IMR-90 (cell line): Measurements from ENCODE around the gene SOD1. TPM values are rescaled to one million over a fixed set of nuclear protein-coding genes. Genes with fewer than 3 reads are reported as not detected.
A peak's percentile ranks its signal among the peaks of the same experiment; 100 is the strongest.

Experiments
- ATAC-seq: fragments of 200-7000 bp; cut with Tn5 transposase; 2 replicates; pipeline ENCODE4 v1.9.1; 2020; ENCODE audit warnings: low read depth, mild to moderate bottlenecking, moderate library complexity
- BruUV-seq: library from RNA; stranded (reverse); fragments of 400-500 nt; replicated peaks from 2 replicates; lab custom pipeline; 2021; lab: Mats Ljungman, UMichigan
- CTCF ChIA-PET: fragments of 300-600 bp; formaldehyde crosslinking; extraction: SDS; loops from one replicate; lab custom pipeline; 2021; ENCODE audit warnings: antibody characterized with exemption; lab: Yijun Ruan, JAX
- POLR2A ChIA-PET: fragments of 300-600 bp; sonication (Branson Sonifier 250); formaldehyde crosslinking; loops from one replicate; lab custom pipeline; 2022; ENCODE audit warnings: antibody characterized with exemption; ENCODE audit not compliant: unreplicated experiment; lab: Charles Lee
- DNase-seq: peaks from one replicate; pipeline ENCODE4 v3.0.0; 2013
- H2AFZ ChIP-seq: replicated peaks from 2 replicates; pipeline ENCODE3; 2013; ENCODE audit warnings: low read length, mild to moderate bottlenecking; ENCODE audit not compliant: poor library complexity
- H2AK5ac ChIP-seq: 2 replicates; pipeline ENCODE4 v1.6.1; 2013; ENCODE audit warnings: low read depth, low read length, inconsistent platforms
- H2AK9ac ChIP-seq: replicated peaks from 2 replicates; pipeline ENCODE3; 2013; ENCODE audit warnings: mild to moderate bottlenecking, low read depth, low read length, moderate library complexity; ENCODE audit not compliant: poor library complexity
- H2BK120ac ChIP-seq: 2 replicates; pipeline ENCODE4 v1.6.1; 2013; ENCODE audit warnings: low read depth, low read length, inconsistent platforms
- H2BK15ac ChIP-seq: 3 replicates; pipeline ENCODE4 v1.6.1; 2013; ENCODE audit warnings: low read depth, low read length, inconsistent platforms
- H2BK20ac ChIP-seq: 2 replicates; pipeline ENCODE4 v1.6.1; 2013; ENCODE audit warnings: low read depth, mild to moderate bottlenecking, inconsistent platforms, low read length, moderate library complexity
- H2BK5ac ChIP-seq: 2 replicates; pipeline ENCODE4 v1.6.1; 2013; ENCODE audit warnings: mild to moderate bottlenecking, low read depth, low read length, inconsistent platforms; ENCODE audit not compliant: poor library complexity, severe bottlenecking
- H3K14ac ChIP-seq: replicated peaks from 2 replicates; pipeline ENCODE4 v1.6.1; 2013; ENCODE audit warnings: low read depth, low read length, inconsistent platforms
- H3K18ac ChIP-seq: 2 replicates; pipeline ENCODE4 v1.6.1; 2013; ENCODE audit warnings: low read depth, low read length, control low read depth
- H3K23ac ChIP-seq: 2 replicates; pipeline ENCODE4 v1.6.1; 2013; ENCODE audit warnings: low read depth, low read length, inconsistent platforms
- H3K27ac ChIP-seq: 2 replicates; pipeline ENCODE4 v1.5.1; 2013; ENCODE audit warnings: mild to moderate bottlenecking, control low read depth, low read length; ENCODE audit not compliant: insufficient read depth
- H3K27me3 ChIP-seq: 2 replicates; pipeline ENCODE4 v1.6.1; 2013; ENCODE audit warnings: low read length; ENCODE audit not compliant: control insufficient read depth, insufficient read depth
- H3K36me3 ChIP-seq: 2 replicates; pipeline ENCODE4 v1.6.1; 2013; ENCODE audit warnings: low read length, mixed read lengths; ENCODE audit not compliant: control insufficient read depth, insufficient read depth
- H3K4ac ChIP-seq: 2 replicates; pipeline ENCODE4 v1.6.1; 2013; ENCODE audit warnings: low read depth, low read length, inconsistent platforms
- H3K4me1 ChIP-seq: 2 replicates; pipeline ENCODE4 v1.6.1; 2013; ENCODE audit warnings: low read length, mixed read lengths; ENCODE audit not compliant: control insufficient read depth, insufficient read depth
- H3K4me2 ChIP-seq: 2 replicates; pipeline ENCODE4 v1.6.1; 2013; ENCODE audit warnings: low read depth, mild to moderate bottlenecking, control low read depth, low read length, moderate library complexity
- H3K4me3 ChIP-seq: 2 replicates; pipeline ENCODE4 v1.5.1; 2013; ENCODE audit warnings: low read depth, mild to moderate bottlenecking, control low read depth, low read length, moderate library complexity; ENCODE audit not compliant: insufficient read depth
- H3K56ac ChIP-seq: 2 replicates; pipeline ENCODE4 v1.6.1; 2013; ENCODE audit warnings: low read length, inconsistent platforms; ENCODE audit not compliant: insufficient read depth; ENCODE audit errors: extremely low read depth
- H3K79me1 ChIP-seq, 2 experiments: 2 replicates each; pipeline ENCODE4 v1.6.1; 2013; ENCODE audit warnings: low read length in 2 of 2, inconsistent platforms in 1 of 2, low read depth in 1 of 2
- H3K9ac ChIP-seq: 2 replicates; pipeline ENCODE4 v1.6.1; 2013; ENCODE audit warnings: low read depth, low read length, control low read depth
- H3K9me1 ChIP-seq: 2 replicates; pipeline ENCODE4 v1.6.1; 2013; ENCODE audit warnings: low read length, inconsistent platforms; ENCODE audit not compliant: insufficient read depth
- H3K9me3 ChIP-seq: 2 replicates; pipeline ENCODE4 v1.6.1; 2013; ENCODE audit warnings: low read length; ENCODE audit not compliant: control insufficient read depth, insufficient read depth
- H4K20me1 ChIP-seq: 2 replicates; pipeline ENCODE4 v1.6.1; 2013; ENCODE audit warnings: low read length, inconsistent platforms; ENCODE audit not compliant: insufficient read depth
- H4K5ac ChIP-seq: 2 replicates; pipeline ENCODE4 v1.6.1; 2013; ENCODE audit warnings: mild to moderate bottlenecking, low read depth, low read length, control low read depth
- H4K8ac ChIP-seq, 2 experiments: 2 replicates each; pipeline ENCODE4 v1.6.1; 2013; ENCODE audit warnings: low read depth in 2 of 2, low read length in 2 of 2, control low read depth in 1 of 2, inconsistent platforms in 1 of 2
- H4K91ac ChIP-seq: 2 replicates; pipeline ENCODE4 v1.6.1; 2013; ENCODE audit warnings: low read depth, low read length, inconsistent platforms; ENCODE audit not compliant: insufficient read depth
- BHLHE40 ChIP-seq: fragments of 150-350 bp; IDR thresholded peaks from 2 replicates; pipeline ENCODE4 v1.6.1; 2016; ENCODE audit warnings: mild to moderate bottlenecking, low read depth, low read length
- CEBPB ChIP-seq: IDR thresholded peaks from 2 replicates; pipeline ENCODE4 v1.6.1; 2012; ENCODE audit warnings: low read depth, low read length, improper control_type of control experiment
- CHD1 ChIP-seq: IDR thresholded peaks from 2 replicates; pipeline ENCODE4 v1.6.1; 2012; ENCODE audit warnings: low read depth, low read length, improper control_type of control experiment
- CTCF ChIP-seq: conservative IDR thresholded peaks from 2 replicates; pipeline ENCODE4 v1.5.1; 2012; ENCODE audit warnings: mild to moderate bottlenecking, low read depth, low read length, improper control_type of control experiment
- ELK1 ChIP-seq: fragments of 150-350 bp; IDR thresholded peaks from 2 replicates; pipeline ENCODE4 v1.6.1; 2016; ENCODE audit warnings: low read depth, mild to moderate bottlenecking, low read length, moderate library complexity, borderline replicate concordance
- FOS ChIP-seq: fragments of 150-350 bp; IDR thresholded peaks from 2 replicates; pipeline ENCODE4 v1.6.1; 2016; ENCODE audit warnings: low read depth, low read length
- MAFK ChIP-seq: IDR thresholded peaks from 2 replicates; pipeline ENCODE4 v1.6.1; 2012; ENCODE audit warnings: low read depth, low read length, improper control_type of control experiment
- MAZ ChIP-seq: IDR thresholded peaks from 2 replicates; pipeline ENCODE4 v1.6.1; 2012; ENCODE audit warnings: low read depth, mild to moderate bottlenecking, low read length, improper control_type of control experiment, moderate library complexity, borderline replicate concordance
- MXI1 ChIP-seq: IDR thresholded peaks from 2 replicates; pipeline ENCODE4 v1.6.1; 2012; ENCODE audit warnings: low read depth, mild to moderate bottlenecking, low read length, moderate library complexity, borderline replicate concordance
- NFE2L2 ChIP-seq: fragments of 150-350 bp; IDR thresholded peaks from 2 replicates; pipeline ENCODE4 v1.6.1; 2016; ENCODE audit warnings: low read depth, mild to moderate bottlenecking, low read length
- POLR2A ChIP-seq: IDR thresholded peaks from 2 replicates; pipeline ENCODE4 v1.6.1; 2012; ENCODE audit warnings: mild to moderate bottlenecking, low read depth, low read length
- RAD21 ChIP-seq: IDR thresholded peaks from 2 replicates; pipeline ENCODE4 v1.6.1; 2012; ENCODE audit warnings: low read length, improper control_type of control experiment
- RCOR1 ChIP-seq: IDR thresholded peaks from 2 replicates; pipeline ENCODE4 v1.6.1; 2012; ENCODE audit warnings: mild to moderate bottlenecking, low read length, improper control_type of control experiment; ENCODE audit not compliant: insufficient replicate concordance
- RFX5 ChIP-seq: IDR thresholded peaks from 2 replicates; pipeline ENCODE4 v1.8.0; 2012; ENCODE audit warnings: low read depth, mild to moderate bottlenecking, low read length, moderate library complexity
- SMC3 ChIP-seq: fragments of 150-350 bp; IDR thresholded peaks from 2 replicates; pipeline ENCODE4 v1.6.1; 2016; ENCODE audit warnings: low read depth, mild to moderate bottlenecking, antibody characterized with exemption, low read length, moderate library complexity
- USF2 ChIP-seq: fragments of 150-350 bp; IDR thresholded peaks from 2 replicates; pipeline ENCODE4 v1.6.1; 2017; ENCODE audit warnings: mild to moderate bottlenecking, antibody characterized with exemption, low read length, low read depth
- WGBS, 2 experiments: methylation state at CpG; one replicate each; pipeline versions ENCODE4 v1.1.5 to v1.1.7; 2013; ENCODE audit warnings: missing lambda C conversion rate in 2 of 2; ENCODE audit not compliant: insufficient read length in 1 of 2; ENCODE audit errors: extremely low coverage in 2 of 2; 5-methylcytosine and 5-hydroxymethylcytosine counted together
- dilution Hi-C: fragments of 300-500 bp; cut with HindIII; formaldehyde crosslinking; loops from one replicate; pipeline ENCODE4 v1.14.3; 2018; ENCODE audit warnings: low sequenced_read_pairs; ENCODE audit not compliant: unreplicated experiment
- in situ Hi-C: fragments of 300-500 bp; cut with MboI; formaldehyde crosslinking; loops from 3 replicates; pipeline ENCODE4 v1.14.3; 2019; ENCODE audit warnings: low sequenced_read_pairs, inconsistent platforms, mixed read lengths
- intact Hi-C: fragments of 100-400 bp; cut with micrococcal nuclease; formaldehyde crosslinking; loops from 2 replicates; pipeline ENCODE4 v1.10.0; 2022
- polyA plus RNA-seq, 3 experiments: library from polyadenylated mRNA; depleted of rRNA; stranded (reverse); fragments of >200 nt; gene quantifications; 2 replicates each; pipeline ENCODE4 v1.2.3, GENCODE V29; 2012; ENCODE audit warnings: low replicate concordance in 1 of 3
- total RNA-seq: library from RNA; depleted of rRNA; stranded (reverse); fragments of >200 nt; gene quantifications from 2 replicates; pipeline ENCODE4 v1.2.3, GENCODE V29; 2012

SOD1 gene
- total and polyA plus RNA-seq, 2 of the 4 experiments (the other 2 are of a cell fraction) = 312 to 392 TPM

- CTCF ChIA-PET = no interaction called here
- in situ Hi-C loops = no loop called here
- H3K79me1 ChIP-seq = peaks cover 6 to 30% of the 10 kb centered on the region in 2 experiments; a peak in 3 of 4 replicates
- dilution Hi-C loops = no loop called here
- no peak overlapping the region for H2BK120ac ChIP-seq
- no TSS peak for BruUV-seq
- DNase-seq (no peak), ATAC-seq (no peak)
- H2AFZ ChIP-seq = no peak overlapping the region
- no peak overlapping the region for H3K23ac ChIP-seq
- no peak overlapping the region; the same call in 1 of the 2 replicates for H4K5ac ChIP-seq
- TF ChIP-seq RCOR1 = no peak
- no peak for TF ChIP-seq SMC3
- TF ChIP-seq BHLHE40 = no peak
- TF ChIP-seq USF2 = no peak
- no peak for TF ChIP-seq MAZ
- TF ChIP-seq RAD21 = no peak
- TF ChIP-seq CEBPB = no peak
- TF ChIP-seq RFX5 = no peak
- TF ChIP-seq NFE2L2 = no peak
- no peak for TF ChIP-seq MAFK
- TF ChIP-seq CHD1 = no peak
- TF ChIP-seq CTCF = no peak
- TF ChIP-seq POLR2A = no peak
- no peak for TF ChIP-seq FOS
- TF ChIP-seq ELK1 = no peak
- TF ChIP-seq MXI1 = no peak
- H2AK9ac ChIP-seq = no peak overlapping the region
- no peak overlapping the region for H2BK15ac ChIP-seq
- H2BK20ac ChIP-seq = no peak overlapping the region
- no peak overlapping the region for H3K4me2 ChIP-seq
- intact Hi-C loops = no loop called here
- no peak overlapping the region for H3K14ac ChIP-seq
- H3K56ac ChIP-seq = no peak overlapping the region
- H3K27me3 ChIP-seq = no peaks in the 10 kb centered on the region
- 0 out of 2 replicates have a peak, but pooled peaks cover 2% of the 10 kb centered on the region for H3K36me3 ChIP-seq
- H3K27ac ChIP-seq = no peak overlapping the region
- no CpG with 5 or more reads among the region's 1 CpG for WGBS, 2 experiments
- no peak overlapping the region for H3K9ac ChIP-seq
- POLR2A ChIA-PET = no interaction called here
- H4K91ac ChIP-seq = no peak overlapping the region
- H3K4me1 ChIP-seq = peaks cover 9% of the 10 kb centered on the region
- no peak overlapping the region for H2AK5ac ChIP-seq
- peak overlapping the region; percentile 17 for H2BK5ac ChIP-seq
- no peak overlapping the region for H3K4me3 ChIP-seq
- no peak overlapping the region for H3K18ac ChIP-seq
- no peak overlapping the region for H3K4ac ChIP-seq
- peaks cover 48% of the 10 kb centered on the region for H4K20me1 ChIP-seq
- no peak overlapping the region for H4K8ac ChIP-seq
- H3K9me3 ChIP-seq = no peaks in the 10 kb centered on the region
- no peaks in the 10 kb centered on the region; the same call in 1 of the 2 replicates for H3K9me1 ChIP-seq
Measured at GRCh38 chr21:31708541-31708940, 49.0 kb downstream of the SOD1 start.
